NOMO-1 treated with DMSO at 0.1 percent for 48 hours (cell line): ENCODE data around the gene RASA3.

ENCODE experiments used
- DNase-seq: peaks from one replicate; lab custom pipeline; 2025; ENCODE audit not compliant: unreplicated experiment; lab: John Stamatoyannopoulos, UW

The RASA3 gene

GRCh38 chr13:113928685-113929627 lies 203.5 kb downstream of the RASA3 start:
- no peak for DNase-seq
